Dermis blood vessel endothelial cell (primary cell): Measurements from ENCODE around the gene FAM181A. TPM values are rescaled to one million over a fixed set of nuclear protein-coding genes. Genes with fewer than 3 reads are reported as not detected.

Source experiments
- DNase-seq: peaks from one replicate; pipeline ENCODE4 v3.0.0; 2010
- total RNA-seq: library from RNA; depleted of rRNA; stranded (reverse); fragments of >200 nt; gene quantifications from 2 replicates; pipeline ENCODE4 v1.2.3, GENCODE V29; 2014

FAM181A gene
- total RNA-seq, 1 donor from 2014 or later: not detected

- no peak for DNase-seq
These were observed 3.3 kb downstream of the FAM181A start for GRCh38 chr14:93930296-93930988.

GRCh38 chr14:93930989-93931307 lies 3.8 kb downstream of the FAM181A start:
- DNase-seq: no peak

GRCh38 chr14:93932642-93933041 lies 5.5 kb downstream of the FAM181A start:
- no peak for DNase-seq

- DNase-seq: no peak
These were observed 8.1 kb downstream of the FAM181A start for GRCh38 chr14:93935213-93935612.

DNA sequence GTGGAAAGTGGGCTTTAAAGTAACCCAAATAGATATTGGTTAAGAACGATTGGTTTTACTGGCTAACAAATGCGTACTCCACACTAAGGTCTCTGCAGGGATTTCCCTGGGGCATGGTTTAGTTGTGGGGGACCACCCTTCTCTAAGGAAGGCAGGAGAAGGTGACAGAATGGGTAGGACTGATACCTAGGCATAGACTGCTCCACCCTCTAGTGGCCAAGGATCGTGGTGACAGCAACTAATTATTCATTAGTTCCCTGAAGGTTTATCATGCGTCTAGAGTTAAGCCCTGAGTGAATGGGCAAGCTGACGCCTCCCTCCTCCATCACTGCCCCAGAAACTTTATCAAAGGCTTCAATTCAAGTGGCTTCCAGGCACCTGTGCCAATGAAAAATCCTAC lies 9.1 kb downstream of the FAM181A start:
- peak; percentile 46 for DNase-seq

DNA sequence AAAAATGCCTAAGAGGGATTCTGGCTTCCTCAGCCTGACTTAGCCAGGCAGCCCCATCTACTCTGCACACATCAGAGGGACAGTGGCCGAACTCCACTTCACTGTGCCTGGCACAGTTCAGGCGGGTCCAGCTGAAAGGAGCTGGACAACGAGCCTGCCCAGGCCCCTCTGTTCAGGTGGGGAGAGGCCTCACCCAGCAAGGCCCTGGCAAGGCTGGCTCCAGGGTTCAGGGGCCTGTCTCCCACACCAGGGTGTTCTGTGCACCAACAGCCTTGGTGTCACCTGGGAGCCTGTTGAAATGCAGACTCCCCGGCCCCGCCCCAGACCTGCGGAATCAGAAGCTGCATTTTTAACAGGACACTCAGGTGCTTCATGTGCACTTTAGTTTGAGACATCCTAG lies 9.8 kb downstream of the FAM181A start:
- DNase-seq: no peak

DNA sequence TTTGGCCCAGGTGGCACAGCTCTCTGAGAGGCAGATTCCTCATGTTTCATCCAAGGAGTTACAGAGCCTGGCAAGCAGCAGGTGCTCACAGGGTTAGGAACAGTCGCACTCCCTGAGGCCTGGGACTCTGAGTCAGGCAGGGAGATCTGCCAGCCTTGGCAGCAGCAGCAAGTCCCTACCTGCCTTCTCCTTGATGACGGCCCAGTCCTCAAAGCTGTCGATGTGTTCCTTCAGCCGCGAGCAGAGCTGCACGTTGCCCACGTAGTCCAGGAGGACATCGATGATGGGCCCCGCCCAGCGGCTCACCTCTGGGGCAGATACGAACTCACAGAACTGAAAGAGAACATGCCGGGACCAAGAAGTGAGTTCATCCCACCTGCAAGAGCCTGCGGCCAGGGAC lies 10.4 kb downstream of the FAM181A start:
- DNase-seq: no peak

GRCh38 chr14:93938751-93939303 lies 11.7 kb downstream of the FAM181A start:
- DNase-seq: no peak

GRCh38 chr14:93939304-93940229 lies 12.4 kb downstream of the FAM181A start:
- peak; percentile 85 for DNase-seq

DNA sequence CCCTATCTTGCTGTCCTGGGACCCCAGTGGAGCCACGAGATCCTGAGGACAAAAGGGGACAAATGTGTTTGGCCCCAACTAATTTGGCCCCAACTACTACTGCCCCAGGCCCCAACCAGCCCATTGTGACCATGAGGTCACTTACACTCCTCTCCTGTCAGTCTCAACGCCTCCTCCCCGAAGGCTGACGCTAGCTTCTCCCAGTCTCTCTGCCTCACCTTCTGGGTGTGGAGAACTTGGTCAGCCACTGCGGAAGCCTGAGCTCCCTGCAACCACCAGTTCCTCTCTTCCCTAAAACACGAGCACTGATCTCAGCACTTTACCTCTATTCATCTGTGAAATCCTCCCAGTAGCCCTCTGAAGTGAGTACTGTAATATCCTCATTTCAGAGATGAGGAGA lies 13.3 kb downstream of the FAM181A start:
- DNase-seq: no peak

GRCh38 chr14:93941293-93941910 lies 14.3 kb downstream of the FAM181A start:
- DNase-seq: peak; percentile 62

DNA sequence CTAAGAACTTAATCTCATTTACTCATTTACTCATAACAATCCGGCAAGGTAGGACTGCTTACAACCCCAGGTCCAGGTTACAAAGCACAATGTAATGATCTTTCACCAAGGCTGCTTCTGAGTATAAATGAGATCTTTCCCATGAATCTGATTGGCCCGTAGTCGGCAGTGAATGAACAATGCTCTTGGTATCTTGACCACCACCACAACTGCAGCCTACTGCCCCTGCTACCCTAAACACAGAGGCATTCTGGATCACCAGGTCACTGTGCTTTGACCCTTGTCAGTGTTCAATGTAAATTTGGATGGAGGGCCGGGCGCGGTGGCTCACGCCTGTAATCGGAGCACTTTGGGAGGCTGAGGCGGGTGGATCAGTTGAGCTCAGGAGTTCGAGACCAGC lies 15.9 kb downstream of the FAM181A start:
- no peak for DNase-seq

GRCh38 chr14:93943930-93944329 lies 16.8 kb downstream of the FAM181A start:
- DNase-seq: no peak

DNA sequence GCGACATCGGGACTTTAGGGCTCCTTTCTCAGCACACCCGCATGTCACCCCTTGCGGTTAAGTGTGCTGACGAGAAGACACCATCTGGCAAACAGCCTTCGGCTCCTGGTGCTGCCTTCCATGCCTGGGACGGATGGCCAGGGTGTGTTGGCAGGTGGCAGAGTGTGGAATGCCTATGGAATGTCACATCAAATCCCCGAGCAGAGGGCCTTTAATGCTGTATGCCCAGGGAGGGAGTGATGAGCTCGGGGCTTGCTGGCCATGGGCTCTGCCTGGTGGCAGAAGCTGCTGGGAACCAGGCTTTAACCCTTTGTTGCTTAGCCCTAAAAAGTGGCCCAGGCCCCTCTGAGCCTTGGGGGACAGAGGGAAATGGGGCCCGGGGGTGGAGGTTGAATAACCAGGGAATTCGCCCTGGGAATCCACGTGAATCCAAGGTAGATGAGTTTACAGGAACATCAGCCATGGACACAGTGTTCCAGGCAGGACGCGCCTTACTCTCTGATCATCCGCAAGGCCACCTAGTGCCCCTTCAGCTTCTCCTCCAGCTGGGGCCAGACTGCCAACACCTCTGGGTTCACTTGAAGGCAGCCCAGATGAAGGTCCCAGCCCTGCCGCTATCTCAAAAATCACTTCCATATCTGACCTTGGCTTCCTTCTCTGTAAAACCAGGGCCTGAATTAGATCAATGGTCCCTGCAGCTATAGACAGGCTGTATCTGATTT lies 17.4 kb downstream of the FAM181A start:
- DNase-seq: no peak

DNA sequence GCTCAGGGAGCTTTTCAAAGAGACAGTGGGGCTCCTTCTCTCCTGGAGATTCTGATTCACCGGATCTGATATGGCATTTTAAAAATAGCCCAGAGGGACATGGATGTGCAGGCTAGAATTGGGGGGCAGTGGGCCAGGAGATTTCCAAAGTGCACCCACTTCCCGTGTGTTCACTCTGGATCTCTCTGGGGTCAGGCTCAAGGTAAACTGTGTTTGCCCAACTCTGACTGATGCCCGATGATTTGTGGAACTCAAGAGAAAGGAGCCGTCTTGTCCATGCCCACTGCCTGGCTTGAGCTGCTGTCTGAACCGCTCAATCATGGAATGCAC lies 17.9 kb downstream of the FAM181A start:
- no peak for DNase-seq

DNA sequence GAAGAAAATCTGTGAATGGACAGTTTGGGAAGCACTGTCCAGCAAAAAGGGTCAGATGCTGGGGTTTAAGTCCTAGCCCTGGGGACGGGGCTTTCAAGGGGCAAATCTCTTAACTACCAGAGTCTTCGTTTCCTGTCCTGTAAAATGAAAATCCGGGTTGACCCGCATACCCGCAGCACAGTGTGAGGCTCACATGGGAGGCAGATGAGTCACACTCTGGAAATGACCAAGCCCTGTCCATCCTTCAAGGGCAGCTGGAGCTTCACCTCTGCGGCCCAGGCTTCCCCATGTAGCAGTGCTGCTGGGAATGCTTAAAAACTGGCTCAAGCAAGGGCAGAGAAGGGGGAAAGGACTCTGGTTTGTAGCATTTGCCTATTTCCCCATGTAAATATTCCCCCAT lies 19.0 kb downstream of the FAM181A start:
- DNase-seq: peak; percentile 62

GRCh38 chr14:93946541-93947090 lies 19.5 kb downstream of the FAM181A start:
- no peak for DNase-seq

DNA sequence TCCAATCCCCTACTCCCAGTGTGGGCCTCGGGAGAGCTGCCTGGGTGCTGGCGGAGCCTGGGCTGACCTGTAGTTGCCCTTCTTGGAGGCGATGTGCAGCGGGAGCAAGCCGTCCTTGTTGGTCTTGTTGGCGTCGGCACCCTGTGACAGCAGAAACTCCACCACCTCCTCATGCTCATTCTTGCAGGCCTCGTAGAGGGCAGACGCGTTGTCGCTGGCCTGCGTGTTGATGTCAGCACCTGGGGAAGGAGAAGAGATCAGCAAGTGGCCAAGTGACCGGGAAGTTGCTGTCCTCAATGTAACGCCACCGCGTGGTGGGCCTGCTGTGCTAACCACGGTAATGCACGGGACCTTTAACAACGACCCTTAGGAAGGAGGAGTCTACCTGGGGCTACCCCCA lies 20.1 kb downstream of the FAM181A start:
- no peak for DNase-seq

- no peak for DNase-seq
These were observed 22.4 kb downstream of the FAM181A start for GRCh38 chr14:93949511-93950075.

DNA sequence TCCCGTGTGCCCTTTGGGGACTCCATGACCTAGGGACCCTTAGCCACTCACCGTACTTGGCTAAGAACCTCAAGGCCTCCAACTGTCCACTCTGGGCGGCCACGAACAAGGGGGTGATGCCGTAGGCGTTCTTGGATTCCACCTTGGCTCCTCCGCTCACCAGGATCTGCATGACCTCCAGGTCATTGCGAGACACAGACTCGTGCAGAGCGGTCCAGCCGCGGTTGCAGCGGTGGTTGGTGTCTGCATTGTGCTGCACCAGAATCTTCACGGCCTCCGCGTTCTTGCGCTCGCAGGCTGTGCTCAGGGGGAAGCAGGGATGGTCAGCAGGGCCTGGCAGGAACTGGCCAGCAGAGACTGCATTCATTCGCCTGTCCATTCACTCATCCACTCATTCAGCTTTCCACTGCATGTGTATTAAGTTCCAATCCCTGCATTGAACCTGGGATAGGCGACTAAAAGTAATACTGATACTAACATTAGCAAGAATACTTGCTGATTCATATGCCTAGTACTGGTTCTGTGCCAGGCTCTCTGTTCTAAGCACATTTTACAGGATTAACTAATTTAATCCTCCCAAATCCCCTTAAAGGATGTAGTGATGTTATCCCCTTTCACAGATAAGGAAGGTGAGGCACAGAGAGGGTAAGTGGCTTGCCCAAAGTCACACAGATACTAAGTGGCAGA lies 23.9 kb downstream of the FAM181A start:
- DNase-seq: no peak
